CD4-positive, alpha-beta T cell treated with Interleukin-17A for 4 hours (primary cell): ENCODE measurements around the gene SCGB1C2.
"Not testable (repeated sequence)": the region's sequence is repeated elsewhere in the genome, so short reads cannot be mapped to it uniquely, and the experiment has no call there.

Source experiments
- DNase-seq: peaks from one replicate; pipeline ENCODE4 v3.0.0-alpha.2; 2020; ENCODE audit warnings: mixed read lengths

Gene SCGB1C2

DNA sequence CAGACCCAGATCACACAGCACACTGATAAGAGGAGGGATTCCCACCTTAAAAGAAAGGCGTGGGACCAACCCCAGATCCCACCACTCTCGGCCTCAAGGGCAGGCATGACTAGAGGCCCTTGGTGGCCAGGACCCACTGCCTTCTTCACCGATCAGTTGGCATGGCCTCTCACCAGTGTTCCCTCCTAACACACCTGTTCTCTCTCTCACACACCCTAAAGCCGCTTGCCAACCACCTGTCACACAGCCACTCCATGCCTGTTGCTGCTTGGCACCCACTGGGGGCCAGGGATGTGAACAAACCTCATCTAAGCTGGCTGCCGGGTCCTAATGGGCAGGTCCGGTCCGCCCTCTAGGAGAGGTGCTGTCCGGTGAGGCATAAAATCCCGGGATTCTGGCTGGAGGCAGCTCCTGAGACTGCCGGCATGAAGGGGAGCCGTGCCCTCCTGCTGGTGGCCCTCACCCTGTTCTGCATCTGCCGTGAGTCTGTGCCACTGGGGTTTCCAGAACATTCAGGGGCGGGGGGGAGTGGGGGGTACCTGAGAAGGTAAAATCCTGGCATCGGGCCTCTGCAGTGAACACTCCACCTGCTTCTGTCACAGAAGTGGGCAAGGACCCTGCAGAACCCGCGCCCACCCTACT lies at the start of gene SCGB1C2:
Gene SCGB1C2 (plus strand): TSS at position 404 of the 642 bp plus-strand sequence. CDS start 22 bp downstream, at position 426.
- not testable (repeated sequence) for DNase-seq

DNA sequence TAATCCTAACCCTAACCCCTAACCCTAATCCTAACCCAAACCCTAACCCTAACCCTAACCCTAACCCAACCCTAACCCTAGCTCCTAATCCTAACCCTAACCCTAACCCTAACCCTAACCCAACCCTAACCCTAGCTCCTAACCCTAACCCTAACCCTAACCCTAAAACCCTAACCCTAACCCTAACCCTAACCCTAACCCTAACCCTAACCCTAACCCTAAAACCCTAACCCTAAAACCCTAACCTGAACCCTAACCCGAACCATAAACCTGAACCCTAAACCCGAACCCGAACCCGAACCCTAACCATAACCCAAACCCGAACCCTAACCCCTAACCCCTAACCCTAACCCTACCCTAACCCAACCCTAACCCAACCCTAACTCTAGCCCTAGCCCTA lies 24.3 kb upstream of the SCGB1C2 start:
- DNase-seq, result not testable (repeated sequence)

DNA sequence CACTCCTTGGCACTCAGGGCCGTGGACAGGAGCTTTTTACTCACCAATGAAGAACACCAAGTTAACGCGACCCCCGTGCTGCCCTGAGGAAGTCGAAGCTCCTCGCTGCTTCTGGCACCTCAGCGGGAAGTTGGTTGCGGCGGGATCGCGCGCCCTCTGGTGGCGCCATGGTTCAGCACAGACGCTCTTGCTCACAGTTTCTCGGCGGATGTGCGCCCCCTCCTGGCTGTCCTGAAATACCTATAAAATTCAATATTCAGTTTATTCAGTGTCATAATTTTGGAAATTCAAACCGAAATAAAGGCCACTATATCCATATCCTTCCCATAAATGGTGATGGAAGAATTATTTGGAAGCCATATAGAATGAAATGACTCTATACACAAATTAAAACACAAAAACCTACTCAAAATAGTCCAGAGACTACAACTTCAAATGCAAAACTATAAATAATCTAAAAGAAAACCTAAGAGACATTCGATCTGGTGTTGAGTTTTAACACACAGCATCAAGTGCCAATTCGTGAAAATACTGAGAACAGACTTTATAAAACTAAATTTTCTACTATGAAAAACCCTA lies 18.9 kb upstream of the SCGB1C2 start:
- DNase-seq, result peak; percentile 74

DNA sequence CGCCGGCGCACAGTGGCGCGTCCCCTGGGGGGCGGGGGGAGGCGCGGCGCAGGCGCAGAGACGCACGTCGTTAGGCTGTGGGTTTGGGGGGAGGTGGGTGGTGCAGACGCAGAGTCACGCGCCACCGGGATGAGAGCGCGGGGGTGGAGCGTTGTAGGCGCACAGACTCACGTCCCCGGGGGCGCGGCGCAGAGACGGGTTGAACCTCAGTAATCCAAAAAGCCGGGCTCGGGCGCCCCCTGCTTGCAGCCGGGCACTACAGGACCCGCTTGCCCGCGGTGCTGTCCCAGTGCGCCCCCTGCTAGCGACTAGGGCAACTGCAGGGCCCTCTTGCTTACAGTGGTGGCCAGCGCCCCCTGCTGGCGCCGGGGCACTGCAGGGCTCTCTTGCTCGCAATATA lies 3.4 kb upstream of the SCGB1C2 start:
- DNase-seq, result not testable (repeated sequence)

DNA sequence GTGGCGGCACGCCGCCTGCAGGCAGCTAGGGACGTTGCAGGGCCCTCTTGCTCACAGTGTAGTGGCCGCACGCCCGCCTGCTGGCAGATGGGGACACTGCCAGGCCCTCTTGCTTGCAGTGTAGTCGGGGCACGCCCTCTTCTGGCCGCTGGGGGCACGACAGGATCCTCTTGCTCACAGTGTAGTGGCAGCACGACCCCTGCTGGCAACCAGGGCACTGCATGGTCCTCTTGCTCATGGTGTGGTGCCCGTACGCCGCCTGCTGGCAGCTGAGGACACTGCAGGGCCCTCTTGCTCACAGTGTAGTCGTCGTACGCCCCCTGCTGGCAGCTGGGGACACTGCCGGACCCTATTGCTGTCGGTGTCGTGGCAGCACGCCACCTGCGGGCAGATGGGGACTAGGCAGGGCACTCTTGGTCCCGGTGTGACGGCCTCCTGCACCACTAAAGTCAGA lies 3.0 kb upstream of the SCGB1C2 start:
- DNase-seq, result not testable (repeated sequence)

DNA sequence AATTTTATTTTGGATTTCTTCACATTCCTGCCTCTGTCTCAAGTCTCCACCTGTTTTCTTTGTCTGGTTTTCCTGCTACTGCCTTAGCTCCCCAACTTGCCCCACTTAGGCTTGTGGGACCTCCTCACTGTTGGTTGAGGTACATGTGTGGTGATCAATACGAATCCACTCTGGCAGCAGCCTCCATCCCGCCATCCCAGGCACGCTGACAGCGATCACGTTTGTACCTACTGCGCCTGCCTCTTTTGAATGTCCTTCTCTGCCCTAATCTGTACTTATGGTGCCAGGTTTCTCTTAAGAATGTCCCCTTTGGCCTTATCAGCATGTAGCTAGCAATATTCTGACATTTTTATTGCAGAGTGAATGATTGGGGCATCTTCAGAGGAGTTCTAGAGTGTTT lies 2.3 kb upstream of the SCGB1C2 start:
- DNase-seq, result not testable (repeated sequence)

DNA sequence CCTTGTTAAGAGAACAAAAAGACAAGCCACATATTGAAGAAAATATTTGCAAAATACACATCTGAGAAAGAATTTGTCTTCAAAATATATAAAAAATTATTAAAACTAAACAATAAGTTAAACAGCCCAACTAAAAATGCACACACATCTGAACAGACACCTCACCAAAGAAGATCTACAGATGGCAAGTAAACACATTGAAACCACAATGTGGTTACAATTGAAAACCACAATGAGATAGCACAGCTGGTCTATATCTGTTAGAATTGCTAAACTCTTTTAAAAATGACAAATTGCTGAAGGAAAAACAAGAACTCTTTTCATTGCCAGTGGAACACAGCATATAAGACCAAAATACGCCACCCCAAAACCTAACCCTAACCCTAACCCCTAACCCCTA lies 1.5 kb upstream of the SCGB1C2 start:
- DNase-seq, result not testable (repeated sequence)

DNA sequence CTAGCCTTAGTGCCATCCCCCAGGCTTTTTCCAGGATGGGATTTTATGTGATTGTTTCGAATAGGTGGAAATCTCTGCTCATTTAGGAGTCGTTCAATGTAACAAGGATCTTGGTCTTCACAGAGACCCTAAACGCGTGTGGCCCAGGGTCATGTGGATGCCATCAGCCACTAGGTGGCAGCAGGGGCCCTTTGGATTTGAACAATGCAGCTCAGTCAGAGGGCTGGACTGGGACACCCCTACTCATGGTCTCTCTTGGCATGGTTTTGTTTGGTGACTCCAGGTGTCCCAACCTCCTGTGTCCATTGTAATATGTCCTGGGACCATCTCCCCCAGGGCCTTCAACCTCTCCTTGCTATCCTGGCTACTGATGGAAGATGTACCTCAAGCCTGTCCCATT lies 838 bp upstream of the SCGB1C2 start:
- DNase-seq, result not testable (repeated sequence)

DNA sequence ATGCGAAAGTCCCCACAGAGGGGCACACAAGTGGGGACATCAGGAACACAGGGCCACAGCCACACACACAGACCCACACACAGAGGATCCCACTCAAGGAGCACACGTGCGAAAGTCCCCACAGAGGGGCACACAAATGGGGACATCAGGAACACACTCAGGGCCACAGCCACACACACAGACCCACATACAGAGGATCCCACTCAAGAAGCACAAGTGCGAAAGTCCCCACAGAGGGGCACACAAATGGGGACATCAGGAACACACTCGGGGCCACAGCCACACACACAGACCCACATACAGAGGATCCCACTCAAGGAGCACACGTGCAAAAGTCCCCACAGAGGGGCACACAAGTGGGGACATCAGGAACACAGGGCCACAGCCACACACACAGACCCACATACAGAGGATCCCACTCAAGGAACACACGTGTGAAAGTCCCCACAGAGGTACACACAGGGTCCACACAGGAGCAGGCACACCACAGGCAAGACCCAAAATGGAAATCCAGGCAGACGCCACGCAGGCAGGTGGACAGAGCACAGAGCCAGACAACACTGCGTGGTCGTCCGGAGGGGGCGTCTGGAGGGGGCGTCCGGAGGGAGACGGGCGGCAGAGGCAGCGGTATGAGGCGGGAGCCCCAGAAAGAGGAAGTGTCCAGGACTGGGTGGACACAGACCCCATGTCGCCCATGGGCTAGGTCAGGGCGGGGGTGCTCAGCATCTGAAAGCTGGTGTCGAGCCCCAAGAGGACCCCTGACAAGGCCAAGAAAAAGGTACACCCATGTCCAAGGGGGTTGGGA lies 2.2 kb downstream of the SCGB1C2 start:
- not testable (repeated sequence) for DNase-seq

DNA sequence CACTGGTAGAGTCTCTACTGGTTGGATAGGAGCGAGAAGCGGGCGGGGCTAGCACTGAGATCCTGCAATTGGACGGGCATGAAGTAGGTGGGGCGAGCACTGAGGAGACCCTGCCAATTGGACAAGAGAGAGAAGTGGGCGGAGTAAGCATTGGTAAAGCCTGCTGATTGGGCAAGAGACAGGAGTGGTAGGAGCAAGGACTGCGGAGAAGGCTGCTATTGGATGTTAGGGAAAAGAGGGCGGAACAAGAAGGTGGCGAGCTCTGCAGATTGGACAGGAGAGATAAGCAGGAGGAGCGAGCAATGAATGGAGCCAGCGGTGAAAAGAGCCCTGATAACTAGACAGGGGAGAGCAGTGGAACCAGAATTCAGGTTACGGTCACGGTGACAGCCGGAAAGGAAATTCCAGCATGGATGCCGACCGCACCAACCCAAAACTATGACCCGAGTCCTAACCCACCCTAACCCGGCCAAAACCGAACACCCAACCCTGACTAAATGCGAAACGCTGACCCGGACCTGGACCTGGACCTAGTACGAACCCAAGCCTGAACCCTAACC lies 4.8 kb downstream of the SCGB1C2 start:
- DNase-seq, result no peak

DNA sequence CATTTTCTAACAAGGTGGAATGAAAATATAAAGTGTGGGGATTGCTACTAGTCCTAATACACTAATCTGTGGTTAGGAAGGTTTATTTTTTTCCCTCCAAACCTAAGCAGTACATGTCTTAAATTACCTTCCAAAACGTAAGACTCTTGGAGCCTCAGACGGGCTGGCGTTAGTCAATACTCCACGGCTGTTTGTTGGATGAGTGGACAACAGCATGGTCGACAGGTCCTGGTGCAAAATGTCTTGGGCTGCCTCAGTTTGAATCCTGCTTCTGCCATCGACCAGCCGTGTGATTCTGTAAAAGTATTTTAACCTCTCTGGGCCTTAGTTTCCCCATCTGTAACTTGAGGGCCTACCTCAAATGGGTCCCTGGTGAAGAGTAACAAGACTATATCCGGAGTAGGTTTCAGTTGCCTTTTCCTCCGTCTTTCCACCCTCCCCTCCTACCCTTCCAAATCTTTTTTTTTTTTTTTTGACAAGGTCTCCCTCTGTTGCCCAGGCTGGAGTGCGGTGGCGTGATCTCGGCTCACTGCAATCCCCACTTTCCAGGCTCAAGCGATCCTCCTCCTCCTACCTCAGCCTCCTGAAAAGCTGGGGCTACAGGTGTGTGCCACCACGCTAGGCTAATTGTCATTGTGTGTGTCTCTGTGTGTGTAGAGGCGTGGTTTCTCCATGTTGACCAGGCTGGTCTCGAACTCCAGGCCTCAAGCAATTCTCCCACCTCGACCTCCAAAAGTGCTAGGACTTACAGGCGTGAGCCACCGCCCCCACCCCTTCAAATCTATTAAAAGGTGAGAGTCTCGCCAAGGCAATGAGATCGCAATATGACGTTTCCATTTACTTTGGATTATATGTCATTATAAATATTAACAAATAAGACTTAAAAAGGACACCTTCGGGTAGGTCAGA lies 5.8 kb downstream of the SCGB1C2 start:
- DNase-seq, result no peak

DNA sequence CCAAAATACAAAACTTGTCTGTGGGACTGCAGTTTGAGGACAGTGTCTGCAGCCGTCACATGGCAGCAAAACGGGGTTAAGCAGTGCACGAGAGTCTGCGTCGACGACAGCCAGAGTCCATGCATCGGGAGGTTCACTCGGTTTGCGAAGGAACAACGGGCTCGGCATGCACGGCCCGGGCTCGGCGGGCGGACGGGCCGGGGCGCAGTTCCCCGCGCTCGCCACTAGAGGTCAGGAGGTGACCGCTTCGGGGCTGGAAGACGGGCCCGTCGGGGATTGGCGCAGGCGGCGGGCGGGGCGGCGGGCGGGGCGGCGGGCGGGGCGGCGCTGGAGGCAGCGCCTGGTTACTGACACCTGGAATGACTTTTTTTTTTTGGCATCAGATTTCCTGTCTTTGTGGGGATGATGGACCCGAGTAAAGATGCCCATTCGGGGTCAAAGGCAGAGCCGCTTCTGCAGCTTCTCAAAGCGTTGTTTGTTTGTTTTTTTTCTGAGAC lies 6.5 kb downstream of the SCGB1C2 start:
- DNase-seq, result peak; percentile 89

DNA sequence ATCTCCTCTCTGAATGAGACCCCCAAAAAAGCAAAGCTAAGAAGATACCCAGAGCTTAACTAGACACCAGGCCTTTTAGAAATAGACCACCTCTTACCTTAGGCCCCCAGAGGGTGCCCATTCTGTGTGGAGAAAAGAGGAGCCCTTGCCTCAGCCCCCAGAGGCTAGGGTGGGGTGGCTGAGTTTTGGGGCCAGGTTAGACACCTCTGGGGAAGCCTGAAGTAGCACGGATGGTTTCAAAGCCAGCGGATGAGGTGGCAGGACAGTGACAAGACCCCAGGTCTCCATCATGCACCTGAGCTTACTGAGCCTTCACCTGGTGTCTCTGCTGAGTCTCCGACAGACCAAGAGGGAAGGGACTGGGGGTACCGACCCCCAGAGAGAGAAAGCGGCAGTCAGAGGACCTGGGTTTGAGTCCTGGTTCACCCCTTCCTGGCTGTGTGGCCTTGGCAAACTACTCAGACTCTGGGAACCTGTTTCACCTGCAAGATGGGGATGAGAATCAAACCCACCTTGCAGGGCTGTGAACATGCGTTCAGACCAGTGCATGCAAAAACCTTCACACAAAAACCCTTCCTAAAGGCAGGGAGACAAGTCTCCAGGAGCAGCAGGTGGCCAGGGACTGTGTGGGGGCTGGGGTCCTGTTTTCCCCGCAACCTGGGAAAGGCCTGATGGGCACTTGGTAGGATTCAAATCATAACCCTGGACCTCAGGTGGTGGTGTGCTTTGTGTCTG lies 7.7 kb downstream of the SCGB1C2 start:
- no peak for DNase-seq

DNA sequence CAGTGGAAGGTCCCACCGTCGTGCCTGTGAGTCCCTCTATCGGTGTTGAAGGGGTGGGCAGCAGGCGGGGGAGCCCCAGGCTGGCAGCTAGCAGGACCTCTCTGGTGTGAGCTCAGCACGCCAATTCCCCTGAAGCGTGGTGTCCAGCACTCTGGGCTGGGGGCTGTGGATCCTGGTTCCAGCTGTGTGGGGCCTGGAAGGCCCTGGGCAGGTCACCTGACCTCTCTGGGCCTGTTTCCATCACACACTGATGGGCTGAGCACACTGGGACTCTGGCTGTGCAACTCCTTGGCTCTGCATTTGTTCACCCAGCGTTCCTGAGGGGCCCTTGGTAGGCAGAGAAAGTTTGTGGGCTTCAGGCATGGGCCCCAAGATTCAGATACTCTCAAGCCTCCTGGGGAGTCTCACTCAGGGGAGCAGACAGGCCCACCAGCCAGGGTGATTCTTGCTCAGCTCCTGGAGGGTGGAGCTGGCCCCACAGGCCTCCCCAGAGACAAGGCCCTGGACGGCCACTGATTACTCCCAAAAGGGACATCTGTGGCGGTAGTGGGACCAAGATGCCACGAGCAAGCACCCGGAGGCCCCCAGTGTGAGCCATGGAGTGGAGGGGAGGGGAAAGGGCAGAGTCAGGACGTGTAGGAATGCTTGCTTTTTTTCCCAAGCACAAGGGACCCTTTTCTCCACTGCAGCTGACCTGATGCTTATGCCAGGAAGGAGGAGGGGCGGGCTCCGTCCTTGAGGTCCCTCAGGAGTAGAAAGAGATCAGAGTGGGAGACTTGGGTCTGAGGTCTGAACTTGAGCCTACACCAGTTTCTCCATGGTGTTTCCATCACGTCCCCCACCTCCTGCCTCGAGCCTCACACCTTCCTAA lies 8.5 kb downstream of the SCGB1C2 start:
- DNase-seq, result no peak

DNA sequence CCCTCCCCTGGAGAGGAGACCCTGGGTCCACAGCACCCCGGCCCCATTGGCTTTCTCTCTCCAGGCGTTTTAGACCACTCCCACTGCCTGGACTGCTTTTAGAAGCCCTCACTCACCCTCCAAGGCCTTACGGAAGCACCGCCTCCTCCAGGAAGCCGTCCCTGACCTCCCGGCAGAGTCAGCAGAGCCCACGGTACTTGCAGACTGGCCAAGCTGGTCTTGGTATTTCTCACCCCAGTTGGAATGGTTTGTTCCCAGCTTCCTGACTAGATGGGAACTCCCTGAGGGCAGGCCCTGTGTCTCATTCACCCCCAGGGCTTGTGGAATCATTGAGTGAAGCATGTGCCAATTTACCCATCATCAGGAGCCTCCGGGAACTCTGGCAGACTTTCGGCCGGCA lies 9.2 kb downstream of the SCGB1C2 start:
- no peak for DNase-seq

DNA sequence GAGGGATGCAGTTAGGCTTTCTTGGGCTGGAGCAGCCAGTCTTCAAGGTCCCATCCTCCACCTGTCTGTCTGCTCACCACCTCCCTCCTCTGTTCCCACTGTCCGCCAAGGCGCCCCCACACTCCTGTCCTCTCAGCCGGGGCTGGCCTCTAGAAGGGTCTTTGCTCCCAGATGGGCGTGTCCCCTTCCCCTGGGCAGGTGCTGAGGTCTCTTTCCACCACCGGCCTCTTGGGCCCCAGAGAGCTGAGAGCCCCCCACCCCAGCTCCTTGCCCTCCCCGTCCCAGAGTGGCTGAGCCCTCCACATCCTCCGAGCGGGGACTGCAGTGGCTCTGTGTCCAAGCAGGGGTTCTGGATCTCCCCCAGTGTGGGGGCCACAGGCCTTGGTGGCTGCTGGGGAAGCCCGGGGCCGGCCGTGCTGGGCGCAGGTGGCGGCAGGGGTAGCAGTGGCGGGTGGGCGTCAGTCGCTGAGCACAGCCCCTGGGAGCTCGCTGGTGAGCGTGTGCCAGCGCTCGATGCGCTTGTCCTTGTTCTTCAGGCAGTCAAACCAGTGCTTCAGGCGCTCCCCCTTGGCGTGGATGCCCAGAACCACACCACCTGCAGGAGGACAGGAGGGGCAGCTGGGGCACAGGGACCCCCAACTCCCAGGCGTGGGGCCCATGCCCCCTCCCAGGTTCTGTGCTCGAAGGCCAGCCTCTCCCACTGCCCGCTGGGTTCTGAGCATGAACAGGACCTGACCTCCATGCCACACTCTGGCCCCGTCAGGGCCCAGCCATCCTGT lies 9.8 kb downstream of the SCGB1C2 start:
- DNase-seq, result no peak

DNA sequence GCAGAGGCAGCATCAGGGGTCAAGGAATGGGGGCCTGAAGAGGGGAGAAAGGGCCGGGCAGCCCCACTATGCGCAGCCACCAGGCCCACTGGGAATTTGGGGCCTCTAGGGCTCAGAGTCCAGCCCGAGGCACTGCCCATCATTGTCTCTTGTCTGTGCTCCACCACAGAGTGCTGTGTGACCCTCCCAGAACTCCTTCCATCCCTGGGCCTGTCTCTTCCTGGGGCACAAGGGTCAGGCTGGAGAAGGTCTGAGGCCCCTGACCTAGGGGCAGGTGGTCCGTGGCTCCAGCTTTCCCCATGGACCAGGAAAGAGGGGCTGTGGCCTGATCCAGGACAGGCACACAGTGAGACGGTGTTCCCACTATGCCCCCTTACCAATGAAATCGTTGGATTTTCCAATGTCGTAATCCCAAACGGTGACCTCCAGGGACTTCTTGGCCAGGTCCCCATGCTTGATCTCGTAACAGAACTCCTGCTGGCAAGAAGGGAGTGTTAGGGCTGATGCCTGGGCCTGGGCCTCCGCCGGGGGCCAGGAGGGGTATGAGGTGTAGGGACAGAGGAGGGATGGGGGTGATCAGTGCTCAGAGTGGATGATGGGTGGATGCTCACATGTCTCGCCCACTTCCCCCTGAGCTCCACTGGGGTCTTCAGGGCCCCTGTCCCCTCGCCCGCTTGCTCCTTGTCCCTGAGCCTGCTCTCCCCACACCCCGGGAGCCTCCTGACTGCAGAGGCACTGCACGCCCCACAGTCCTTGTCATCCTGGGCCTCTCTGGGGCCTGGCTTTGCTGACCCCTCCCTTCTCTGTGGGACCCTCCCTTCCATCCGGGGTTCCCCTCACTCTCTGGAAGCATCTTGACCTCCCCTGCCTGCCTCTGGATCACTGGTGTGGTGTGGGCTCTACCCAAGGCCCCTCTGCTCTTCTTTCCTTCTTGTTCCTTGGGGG lies 10.7 kb downstream of the SCGB1C2 start:
- no peak for DNase-seq

DNA sequence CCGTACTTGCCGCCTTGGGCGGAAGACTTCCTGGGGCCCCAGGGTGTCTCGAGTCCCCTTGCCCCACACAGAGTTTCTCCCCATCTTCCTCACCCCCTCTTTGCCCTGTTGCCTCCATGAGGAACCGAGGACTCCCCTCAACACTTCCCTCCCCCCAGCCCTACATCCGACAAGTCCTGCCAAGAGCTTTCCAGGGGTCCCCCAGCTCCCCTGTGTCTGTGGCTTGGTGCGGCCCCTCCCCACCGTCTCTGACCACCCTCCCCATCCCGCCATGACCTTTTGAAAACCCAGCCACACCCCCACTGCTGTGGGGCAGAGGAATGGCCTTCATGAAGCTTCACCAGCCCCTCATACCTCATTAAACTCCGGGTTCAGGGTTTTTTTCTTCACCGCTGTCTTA lies 11.4 kb downstream of the SCGB1C2 start:
- no peak for DNase-seq
